ENCODE measurements around the gene TARBP2.
A peak's percentile ranks its signal among the peaks of the same experiment; 100 is the strongest.

Gene TARBP2

DNA sequence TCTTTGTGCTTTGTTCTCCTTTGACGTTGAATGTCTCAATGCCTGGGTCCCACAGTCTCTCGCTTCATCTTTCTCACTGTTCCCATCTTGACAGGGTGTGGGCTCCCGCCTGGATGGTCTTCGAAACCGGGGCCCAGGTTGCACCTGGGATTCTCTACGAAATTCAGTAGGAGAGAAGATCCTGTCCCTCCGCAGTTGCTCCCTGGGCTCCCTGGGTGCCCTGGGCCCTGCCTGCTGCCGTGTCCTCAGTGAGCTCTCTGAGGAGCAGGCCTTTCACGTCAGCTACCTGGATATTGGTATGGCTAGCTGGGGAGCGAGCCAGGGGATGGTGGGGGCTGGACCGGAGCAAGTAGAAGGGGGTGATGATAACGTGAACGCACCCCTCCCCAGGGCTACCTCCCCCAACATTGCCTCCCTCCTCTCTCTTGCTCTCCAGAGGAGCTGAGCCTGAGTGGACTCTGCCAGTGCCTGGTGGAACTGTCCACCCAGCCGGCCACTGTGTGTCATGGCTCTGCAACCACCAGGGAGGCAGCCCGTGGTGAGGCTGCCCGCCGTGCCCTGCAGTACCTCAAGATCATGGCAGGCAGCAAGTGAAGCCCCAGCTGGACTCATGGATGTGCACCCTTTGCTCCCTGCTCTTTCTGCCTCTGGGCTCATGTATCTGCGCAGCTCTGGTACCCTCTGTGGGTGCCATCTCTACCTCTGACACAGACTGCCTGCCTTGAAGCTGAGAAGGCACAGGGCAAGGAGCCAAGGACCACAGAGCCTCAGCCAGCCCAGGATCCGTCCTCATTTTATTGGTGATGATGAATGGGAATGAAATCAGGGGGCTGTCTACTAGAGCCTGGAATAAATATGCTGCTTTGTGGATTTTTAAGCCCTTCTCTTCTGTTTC is 4.7 kb downstream of the TARBP2 start:
- DNase-seq, result no peak
- peak overlapping the region; percentile 79 for H3K27ac Mint-ChIP-seq
- no peaks in the 10 kb centered on the region for H3K27me3 Mint-ChIP-seq
- CTCF ChIA-PET, result interaction anchor here (0.8 to 5.1 kb wide), 5 partner anchors 14 to 238 kb away, joined by 3 to 45 read pairs (median 4); partner anchors contain the start of gene AAAS
- H3K36me3 Mint-ChIP-seq, result peaks cover 20% of the 10 kb centered on the region
- H3K4me3 Mint-ChIP-seq, result no peak overlapping the region
- no peaks in the 10 kb centered on the region for H3K9me3 Mint-ChIP-seq
- H3K4me1 Mint-ChIP-seq, result peaks cover 26% of the 10 kb centered on the region

GRCh38 chr12:53506450-53506785 is 5.3 kb downstream of the TARBP2 start:
- peaks cover 26% of the 10 kb centered on the region for H3K4me1 Mint-ChIP-seq
- H3K4me3 Mint-ChIP-seq, result no peak overlapping the region
- no peak for DNase-seq
- no peaks in the 10 kb centered on the region for H3K27me3 Mint-ChIP-seq
- H3K27ac Mint-ChIP-seq, result no peak overlapping the region
- peaks cover 21% of the 10 kb centered on the region for H3K36me3 Mint-ChIP-seq
- CTCF ChIA-PET, result interaction anchor here (0.8 to 5.1 kb wide), 4 partner anchors 15 to 238 kb away, joined by 3 to 45 read pairs (median 11); partner anchors contain the start of gene AAAS
- H3K9me3 Mint-ChIP-seq, result no peaks in the 10 kb centered on the region

DNA sequence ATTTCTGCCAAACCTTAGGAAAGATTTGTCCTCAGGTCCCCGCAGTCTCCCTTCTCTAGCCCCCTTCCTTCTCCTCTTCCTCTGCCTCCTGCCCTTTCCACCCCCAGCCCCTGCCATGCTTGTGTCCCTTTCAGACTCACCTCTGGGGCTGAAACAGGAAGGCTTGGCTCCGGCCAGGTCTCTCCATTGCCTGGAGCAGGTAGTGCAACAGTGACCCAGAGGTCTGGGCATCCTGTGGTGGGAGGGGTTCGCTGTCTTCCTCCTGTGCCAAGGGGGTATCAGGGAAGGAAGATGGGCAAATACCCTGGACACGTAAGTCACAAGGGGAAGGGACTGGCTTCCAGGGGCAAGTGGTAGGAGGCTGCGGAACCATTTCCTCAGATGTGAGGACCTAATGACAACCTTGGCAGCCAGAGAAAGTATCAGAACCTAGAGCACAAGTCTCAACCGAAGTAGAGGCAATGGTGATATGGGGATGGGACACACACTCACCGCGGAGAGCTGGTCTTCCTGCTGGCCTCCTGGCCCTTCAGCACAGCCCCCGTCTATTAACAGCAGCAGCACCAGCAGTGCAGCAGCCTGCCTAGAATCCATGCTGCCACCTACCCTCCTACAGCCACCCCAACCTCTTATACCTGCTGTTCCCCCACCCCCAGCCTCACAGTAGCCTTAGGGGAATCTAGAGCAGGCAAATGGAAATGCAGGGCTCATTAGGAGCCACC is 6.0 kb downstream of the TARBP2 start, which contains the start of gene NPFF:
TSS of gene NPFF (minus strand) at position 604 of the 722 bp plus-strand sequence. CDS start at position 594, 10 bp downstream.
- peaks cover 23% of the 10 kb centered on the region for H3K4me1 Mint-ChIP-seq
- H3K9me3 Mint-ChIP-seq, result no peaks in the 10 kb centered on the region
- peaks cover 22% of the 10 kb centered on the region for H3K36me3 Mint-ChIP-seq

DNA sequence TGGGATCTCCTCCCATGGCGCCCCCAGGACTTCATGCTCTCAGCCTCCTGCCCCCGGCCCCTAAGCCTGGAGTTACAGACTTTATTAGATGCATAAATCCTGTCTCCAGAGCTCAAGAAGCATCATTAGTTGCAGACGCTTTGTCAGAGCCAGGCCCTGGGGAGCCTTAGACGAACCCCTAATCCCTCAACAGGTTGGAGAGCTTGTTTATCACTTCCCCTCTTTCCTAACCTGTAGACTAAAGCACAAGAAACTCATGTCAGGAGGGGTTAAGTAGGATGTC is 6.5 kb downstream of the TARBP2 start:
- Mint-ChIP-seq H3K4me1 (peaks cover 18% of the 10 kb centered on the region), H3K4me3 (no peak overlapping the region), H3K27me3 (no peaks in the 10 kb centered on the region), H3K27ac (no peak overlapping the region), H3K36me3 (peaks cover 22% of the 10 kb centered on the region), H3K9me3 (no peaks in the 10 kb centered on the region)
- CTCF ChIA-PET, result interaction anchor here (0.6 to 5.1 kb wide), 4 partner anchors 25 to 186 kb away, joined by 3 to 45 read pairs (median 19); partner anchors contain the start of gene AAAS
- no peak for DNase-seq

More for the DNA sequence above, 6.0 kb downstream of the TARBP2 start, which contains the start of gene NPFF:
- no peaks in the 10 kb centered on the region for H3K27me3 Mint-ChIP-seq
- no peak within 1 kb of the TSS for H3K4me3 Mint-ChIP-seq
- CTCF ChIA-PET, result interaction anchor here (0.6 to 5.1 kb wide), 4 partner anchors 32 to 237 kb away, joined by 3 to 45 read pairs (median 11); partner anchors contain the start of gene AAAS
- H3K27ac Mint-ChIP-seq, result no peak within 1 kb of the TSS
- DNase-seq, result no peak

DNA sequence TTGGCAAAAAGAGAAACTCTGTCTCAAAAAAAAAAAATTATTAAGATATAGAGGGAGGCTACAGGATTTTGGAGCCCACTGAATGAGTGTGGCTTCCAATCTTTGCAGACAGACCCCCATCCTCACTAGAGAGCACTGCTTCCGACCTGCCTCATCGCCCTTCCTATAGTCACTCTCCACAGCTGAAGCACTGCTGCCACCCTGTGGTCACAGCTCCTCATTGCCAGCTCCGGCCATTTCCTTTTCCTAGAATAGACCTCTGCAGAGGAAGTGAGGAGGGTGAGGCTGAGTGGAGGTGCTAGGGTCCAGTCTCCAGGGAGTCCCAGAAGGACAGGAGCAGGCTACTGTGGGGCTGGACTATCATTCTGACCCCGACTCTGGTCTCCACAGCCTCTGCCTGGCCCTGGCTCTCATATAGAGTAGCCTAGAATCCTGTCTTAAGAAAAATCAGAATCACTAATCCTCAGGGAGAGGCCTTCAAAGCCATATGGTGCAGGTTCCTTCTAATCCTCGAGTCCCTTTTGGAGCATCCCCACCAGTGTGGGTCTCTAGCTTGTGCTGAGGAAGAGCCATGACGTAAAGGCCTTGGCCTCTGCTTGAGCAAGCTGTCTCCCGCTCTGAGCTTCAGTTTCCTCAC is 7.6 kb downstream of the TARBP2 start:
- CTCF ChIA-PET, result interaction anchor here (0.6 to 5.1 kb wide), 41 partner anchors 9 to 935 kb away, joined by 3 to 45 read pairs (median 4); partner anchors contain the start of genes AAAS, AMHR2, ATP5MC2 and MAP3K12
- peaks cover 12% of the 10 kb centered on the region for H3K4me1 Mint-ChIP-seq
- H3K9me3 Mint-ChIP-seq, result no peaks in the 10 kb centered on the region
- peak overlapping the region; percentile 34 for H3K27ac Mint-ChIP-seq
- no peak overlapping the region for H3K4me3 Mint-ChIP-seq
- H3K27me3 Mint-ChIP-seq, result no peaks in the 10 kb centered on the region
- peak; percentile 90 for DNase-seq
- H3K36me3 Mint-ChIP-seq, result peaks cover 24% of the 10 kb centered on the region

- Mint-ChIP-seq H3K27ac (no peak overlapping the region), H3K4me1 (peaks cover 12% of the 10 kb centered on the region), H3K27me3 (no peaks in the 10 kb centered on the region), H3K9me3 (no peaks in the 10 kb centered on the region), H3K36me3 (peaks cover 28% of the 10 kb centered on the region), H3K4me3 (no peak overlapping the region)
- CTCF ChIA-PET, result interaction anchor here (1.2 to 5.1 kb wide), 8 partner anchors 10 to 183 kb away, joined by 3 to 45 read pairs (median 10); partner anchors contain the start of gene TARBP2
- no peak for DNase-seq
Observed at GRCh38 chr12:53510181-53510812, 9.2 kb downstream of the TARBP2 start.

- Mint-ChIP-seq H3K4me3 (no peak overlapping the region), H3K9me3 (no peaks in the 10 kb centered on the region), H3K27me3 (no peaks in the 10 kb centered on the region), H3K4me1 (peaks cover 5% of the 10 kb centered on the region), H3K27ac (peak overlapping the region; percentile 30), H3K36me3 (peaks cover 29% of the 10 kb centered on the region)
- no peak for DNase-seq
- CTCF ChIA-PET, result interaction anchor here (1.3 to 1.7 kb wide), 2 partner anchors 162 to 886 kb away, joined by 3 to 4 read pairs; no protein-coding TSS in a partner anchor
Observed at GRCh38 chr12:53513712-53514410, 12.8 kb downstream of the TARBP2 start.

- no peaks in the 10 kb centered on the region for H3K4me1 Mint-ChIP-seq
- H3K4me3 Mint-ChIP-seq, result no peak overlapping the region
- no peaks in the 10 kb centered on the region for H3K9me3 Mint-ChIP-seq
- H3K27ac Mint-ChIP-seq, result peak overlapping the region; percentile 43
- CTCF ChIA-PET, result interaction anchor here (1.0 kb wide), 1 partner anchor 11 kb away, joined by 3 read pairs; no protein-coding TSS in a partner anchor
- H3K27me3 Mint-ChIP-seq, result no peaks in the 10 kb centered on the region
- DNase-seq, result no peak
- peaks cover 32% of the 10 kb centered on the region for H3K36me3 Mint-ChIP-seq
Observed at GRCh38 chr12:53514628-53515290, 13.7 kb downstream of the TARBP2 start.

DNA sequence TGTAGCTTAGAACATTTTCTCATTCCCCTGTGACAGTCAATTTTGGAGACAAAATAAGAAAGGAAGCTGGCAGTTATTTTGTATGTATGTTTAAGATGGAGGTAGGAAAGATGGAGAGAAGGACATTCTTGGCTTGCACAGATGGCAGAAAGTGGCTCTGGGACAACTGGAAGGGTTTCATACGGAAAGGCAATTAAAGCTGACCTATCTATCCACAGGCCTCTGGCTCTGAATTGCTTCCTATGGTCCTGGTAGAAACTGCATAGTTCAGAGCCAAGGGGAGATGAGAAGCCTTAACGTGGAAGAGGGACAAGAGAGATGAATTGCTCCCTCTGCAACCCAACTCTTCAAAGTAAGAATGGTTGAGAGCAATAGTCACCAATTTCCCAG is 14.2 kb downstream of the TARBP2 start:
- H3K36me3 Mint-ChIP-seq, result peaks cover 34% of the 10 kb centered on the region
- no peaks in the 10 kb centered on the region for H3K27me3 Mint-ChIP-seq
- no peak for DNase-seq
- no peaks in the 10 kb centered on the region for H3K4me1 Mint-ChIP-seq
- H3K27ac Mint-ChIP-seq, result no peak overlapping the region
- no peak overlapping the region for H3K4me3 Mint-ChIP-seq
- no peaks in the 10 kb centered on the region for H3K9me3 Mint-ChIP-seq
- CTCF ChIA-PET, result interaction anchor here (1.0 kb wide), 1 partner anchor 11 kb away, joined by 3 read pairs; no protein-coding TSS in a partner anchor

GRCh38 chr12:53516758-53517455 is 15.8 kb downstream of the TARBP2 start:
- no peak for DNase-seq
- no peak overlapping the region for H3K4me3 Mint-ChIP-seq
- H3K27me3 Mint-ChIP-seq, result no peaks in the 10 kb centered on the region
- peaks cover 43% of the 10 kb centered on the region for H3K36me3 Mint-ChIP-seq
- H3K4me1 Mint-ChIP-seq, result no peaks in the 10 kb centered on the region
- CTCF ChIA-PET, result interaction anchor here (0.5 kb wide), 1 partner anchor 101 kb away, joined by 3 read pairs; no protein-coding TSS in a partner anchor
- H3K9me3 Mint-ChIP-seq, result no peaks in the 10 kb centered on the region
- H3K27ac Mint-ChIP-seq, result peak overlapping the region; percentile 47

DNA sequence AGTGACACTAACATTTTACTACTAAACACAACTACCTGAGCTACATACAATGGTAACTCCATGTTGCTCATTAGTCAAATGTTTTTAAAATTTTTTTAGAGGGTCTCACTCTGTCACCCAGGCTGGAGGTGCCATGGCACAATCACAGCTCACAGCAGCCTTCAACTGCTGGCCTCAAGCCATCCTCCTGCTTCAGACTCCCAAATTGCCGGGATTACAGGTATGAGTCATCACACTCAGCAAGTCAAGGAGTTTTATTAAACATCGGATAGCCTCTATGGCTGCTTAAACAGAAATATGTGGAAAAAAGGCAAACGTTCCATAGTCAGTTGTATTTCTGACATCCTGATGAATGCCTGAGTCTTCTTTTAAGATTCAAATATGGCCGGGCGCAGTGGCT is 17.3 kb downstream of the TARBP2 start:
- CTCF ChIA-PET, result interaction anchor here (1.1 to 1.3 kb wide), 2 partner anchors 9 to 228 kb away, joined by 3 to 7 read pairs; no protein-coding TSS in a partner anchor
- Mint-ChIP-seq H3K9me3 (no peaks in the 10 kb centered on the region), H3K27me3 (no peaks in the 10 kb centered on the region), H3K36me3 (peaks cover 56% of the 10 kb centered on the region), H3K4me1 (no peaks in the 10 kb centered on the region), H3K27ac (no peak overlapping the region), H3K4me3 (no peak overlapping the region)
- no peak for DNase-seq

GRCh38 chr12:53523131-53523530 is 22.0 kb downstream of the TARBP2 start:
- Mint-ChIP-seq H3K9me3 (no peaks in the 10 kb centered on the region), H3K36me3 (peaks cover 38% of the 10 kb centered on the region), H3K4me1 (no peaks in the 10 kb centered on the region), H3K27me3 (no peaks in the 10 kb centered on the region), H3K4me3 (no peak overlapping the region), H3K27ac (no peak overlapping the region)
- no peak for DNase-seq
- CTCF ChIA-PET, result interaction anchor here (5.9 kb wide), 1 partner anchor 13 kb away, joined by 32 read pairs; no protein-coding TSS in a partner anchor
